NCI-H128 (cell line): ENCODE results near the gene PLEKHM2.

ENCODE experiments used
- DNase-seq: peaks from one replicate; lab custom pipeline; 2025; ENCODE audit not compliant: unreplicated experiment; lab: John Stamatoyannopoulos, UW

PLEKHM2 gene

GRCh38 chr1:15724949-15725880 is 41.1 kb downstream of the PLEKHM2 start:
- DNase-seq = no peak

DNA sequence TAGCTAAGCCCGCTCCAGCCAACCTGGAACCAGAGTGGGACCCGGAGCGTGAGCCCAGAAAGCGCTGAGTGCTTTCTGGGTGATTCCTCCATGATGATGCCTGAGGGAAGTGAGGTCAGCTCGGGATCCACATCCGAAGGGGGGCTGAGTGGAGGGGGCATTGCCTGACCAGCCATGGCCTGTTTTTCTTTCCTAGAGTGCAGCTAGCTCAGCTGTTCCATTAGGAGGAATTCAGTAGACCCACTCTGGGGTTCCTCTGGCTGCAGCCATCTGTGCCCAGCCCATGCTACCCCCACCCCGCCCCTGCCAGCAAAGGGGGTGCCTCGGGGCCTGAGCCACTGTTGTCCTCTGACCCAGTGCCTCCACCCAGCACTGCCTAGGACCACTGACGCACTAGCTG is 42.4 kb downstream of the PLEKHM2 start:
- DNase-seq = no peak

GRCh38 chr1:15727021-15727420 is 42.9 kb downstream of the PLEKHM2 start:
- no peak for DNase-seq

- no peak for DNase-seq
Measured at GRCh38 chr1:15727424-15727823, 43.3 kb downstream of the PLEKHM2 start.

GRCh38 chr1:15727866-15728534 is 43.9 kb downstream of the PLEKHM2 start:
- no peak for DNase-seq

DNA sequence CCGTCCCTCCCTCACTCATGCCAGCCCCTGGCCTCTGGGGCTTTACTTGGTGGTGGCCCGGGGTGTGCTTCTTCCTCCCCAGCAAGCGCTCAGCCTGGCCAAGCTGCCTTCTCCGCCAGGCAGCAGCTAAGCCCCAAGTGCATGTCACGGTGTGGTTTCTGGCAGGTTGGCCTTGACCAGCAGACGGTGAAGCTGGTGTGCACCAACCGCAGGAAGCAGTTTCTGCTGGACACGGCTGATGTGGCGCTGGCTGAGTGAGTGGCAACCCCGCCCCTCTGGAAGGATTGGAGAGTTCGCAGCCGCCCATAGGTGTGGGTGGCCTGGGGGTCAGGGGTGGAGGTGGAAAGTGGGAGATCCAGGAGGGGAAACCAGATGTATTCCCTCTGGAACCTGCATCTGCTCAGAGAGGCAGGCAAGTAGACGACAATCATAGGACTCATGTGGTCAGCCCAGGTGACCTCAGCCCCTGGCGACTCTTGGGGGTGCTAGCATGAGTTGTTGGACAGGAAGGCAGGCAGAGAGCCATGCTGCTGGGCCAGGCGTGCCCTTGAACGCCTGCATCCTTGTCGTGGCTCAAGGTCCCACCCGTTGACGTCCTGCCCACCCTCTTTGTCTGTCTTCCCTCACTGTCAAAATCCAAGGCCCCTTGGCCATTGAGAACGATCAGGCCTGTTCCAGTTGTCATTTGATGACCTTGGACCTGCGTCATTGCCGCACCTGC is 45.0 kb downstream of the PLEKHM2 start:
- DNase-seq = no peak

- DNase-seq = no peak
Measured at GRCh38 chr1:15730423-15730822, 46.3 kb downstream of the PLEKHM2 start.

DNA sequence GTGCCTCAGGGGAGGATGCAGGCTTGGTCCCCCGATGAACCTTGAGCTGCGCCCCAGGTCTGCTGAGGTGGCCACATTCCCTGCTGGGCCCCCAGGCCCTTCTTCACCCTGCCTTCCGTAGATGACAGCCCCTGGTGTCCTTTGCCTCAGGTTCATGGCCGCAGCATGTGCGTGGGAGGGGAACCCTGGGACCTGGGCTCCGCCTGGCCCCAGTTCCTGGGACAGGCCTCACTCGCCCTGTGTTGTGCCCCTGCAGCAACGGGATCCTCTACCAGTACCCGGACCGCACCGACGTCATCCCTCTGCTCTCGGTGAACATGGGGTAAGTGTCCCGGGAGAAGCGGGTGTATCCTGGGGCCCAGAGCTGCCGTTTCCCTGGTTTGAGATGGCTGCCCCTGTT is 46.8 kb downstream of the PLEKHM2 start:
- no peak for DNase-seq

- DNase-seq = no peak
Measured at GRCh38 chr1:15731735-15732685, 47.9 kb downstream of the PLEKHM2 start.

GRCh38 chr1:15732686-15733081 is 48.6 kb downstream of the PLEKHM2 start:
- no peak for DNase-seq

DNA sequence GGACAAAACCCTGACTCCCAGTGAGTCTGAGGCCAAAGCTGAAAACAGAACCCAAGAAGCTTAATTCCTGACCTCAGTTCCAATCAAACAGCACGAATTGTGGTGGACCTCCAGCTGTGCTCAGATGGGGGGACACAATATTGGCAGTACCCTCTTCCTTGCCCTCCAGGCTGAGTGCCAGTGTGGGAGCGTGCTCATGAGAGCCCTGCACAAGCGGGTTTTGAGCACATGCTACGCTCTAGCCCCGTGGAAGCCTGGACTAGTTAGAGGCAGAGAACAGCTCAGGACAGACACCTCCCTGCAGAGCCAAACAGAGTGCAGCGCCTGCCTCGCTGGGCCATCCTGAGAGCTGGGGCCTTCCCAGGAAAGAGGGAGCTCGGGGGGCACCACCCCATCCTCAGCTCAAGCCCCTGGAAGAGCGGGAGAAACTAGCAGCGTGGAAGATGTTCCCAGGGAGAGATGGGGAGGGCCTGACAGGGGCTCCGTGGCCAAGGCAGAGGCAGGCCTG is 49.2 kb downstream of the PLEKHM2 start:
- DNase-seq = no peak

- DNase-seq = no peak
Measured at GRCh38 chr1:15733726-15734226, 49.7 kb downstream of the PLEKHM2 start.

- no peak for DNase-seq
Measured at GRCh38 chr1:15734296-15734695, 50.2 kb downstream of the PLEKHM2 start.

GRCh38 chr1:15734901-15735300 is 50.8 kb downstream of the PLEKHM2 start:
- no peak for DNase-seq

DNA sequence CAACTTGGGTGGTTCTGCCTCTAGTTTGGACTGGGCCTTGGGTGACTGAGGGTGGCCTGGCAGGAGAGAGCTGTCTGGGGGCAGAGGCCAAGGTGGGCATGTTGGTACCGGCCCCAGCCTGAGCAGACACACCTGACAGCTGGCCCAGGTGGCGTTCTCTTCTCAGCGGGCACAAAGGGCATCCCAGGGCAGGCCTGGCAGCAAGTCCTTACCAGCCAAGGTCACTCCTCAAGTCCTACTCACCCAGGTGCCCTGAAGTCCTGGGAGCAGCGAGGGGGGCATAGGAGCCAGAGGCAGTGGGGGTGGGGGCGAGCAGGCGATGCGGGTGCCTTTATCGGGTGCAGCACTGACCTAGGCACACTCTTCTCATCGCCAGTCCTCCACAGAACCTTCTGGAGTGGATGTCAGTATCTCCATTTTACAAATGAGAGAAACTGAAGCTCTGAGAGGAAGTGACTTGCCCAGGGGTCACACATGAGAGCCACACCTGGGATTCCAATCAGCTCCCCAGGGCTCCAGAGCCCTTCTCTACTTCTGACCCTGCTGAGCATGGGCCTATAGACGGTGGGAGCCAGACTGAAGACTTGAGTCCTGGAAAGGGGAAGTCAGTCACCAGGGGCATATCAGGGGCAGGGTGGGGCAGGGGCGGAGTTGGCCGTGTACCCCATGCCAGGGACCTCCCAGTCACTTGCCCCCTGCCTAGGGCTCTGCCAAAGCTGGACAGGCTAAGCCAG is 51.4 kb downstream of the PLEKHM2 start:
- DNase-seq = no peak

DNA sequence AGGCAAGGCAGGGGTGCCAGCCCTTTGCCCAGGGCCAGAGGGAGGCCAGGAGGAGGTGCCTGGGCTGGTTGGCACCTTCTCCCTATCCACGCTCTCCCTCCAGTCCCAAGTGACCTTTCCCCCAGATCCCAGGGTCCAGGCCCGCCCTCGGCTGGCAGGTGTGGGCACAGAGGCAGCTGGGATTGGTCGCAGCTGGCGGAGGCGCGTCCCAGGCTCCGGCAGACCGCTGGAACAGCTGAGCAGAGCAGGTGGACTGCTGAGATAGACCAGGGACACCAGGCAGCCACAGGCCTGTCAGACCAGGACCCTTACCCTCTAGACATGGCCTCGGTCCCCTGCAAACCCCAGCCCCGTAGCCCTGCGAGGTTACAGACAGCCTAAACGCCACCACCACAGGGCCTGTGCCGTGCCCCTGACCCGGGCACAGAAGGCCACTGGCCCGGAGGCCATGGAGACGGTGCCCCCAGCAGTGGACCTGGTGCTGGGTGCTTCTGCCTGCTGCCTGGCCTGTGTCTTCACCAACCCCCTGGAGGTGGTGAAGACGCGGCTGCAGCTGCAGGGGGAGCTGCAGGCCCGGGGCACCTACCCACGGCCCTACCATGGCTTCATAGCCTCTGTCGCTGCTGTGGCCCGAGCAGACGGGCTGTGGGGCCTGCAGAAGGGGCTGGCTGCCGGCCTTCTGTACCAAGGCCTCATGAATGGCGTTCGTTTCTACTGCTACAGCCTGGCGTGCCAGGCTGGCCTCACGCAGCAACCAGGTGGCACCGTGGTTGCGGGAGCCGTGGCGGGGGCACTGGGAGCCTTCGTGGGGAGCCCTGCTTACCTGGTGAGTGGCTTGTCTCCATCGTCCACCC is 52.1 kb downstream of the PLEKHM2 start, which contains the start of gene SLC25A34:
Gene SLC25A34 (plus strand): TSS at position 221 of the 854 bp plus-strand sequence. CDS start 228 bp downstream, at position 449.
- peak; percentile 42 for DNase-seq

DNA sequence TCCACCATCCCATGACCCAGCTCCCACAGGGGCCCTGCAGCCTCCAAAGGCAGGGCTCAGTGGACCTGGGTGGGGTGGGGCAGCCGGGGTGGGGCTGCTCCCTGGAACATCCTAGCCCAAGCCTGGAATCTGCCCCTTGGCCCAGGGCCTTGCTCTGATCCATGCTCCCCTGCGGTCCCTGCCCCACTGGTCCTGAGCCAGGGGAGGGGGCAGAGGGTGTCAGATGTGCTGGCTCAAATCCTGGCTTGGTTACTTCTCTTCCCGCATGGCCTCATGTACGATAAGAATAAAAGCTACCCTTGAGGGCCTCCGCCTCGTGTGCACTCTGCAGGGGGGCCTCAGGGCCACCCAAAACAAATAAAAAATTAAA is 52.8 kb downstream of the PLEKHM2 start:
- no peak for DNase-seq
